IPS-18c (cell line): ENCODE results near the gene SCN4A.

Source experiments
- H3K4me3 ChIP-seq: 2 replicates; pipeline ENCODE4 v1.7.0; 2013; ENCODE audit warnings: low read depth, mild to moderate bottlenecking, low read length, moderate library complexity; ENCODE audit not compliant: insufficient read depth
- H3K9me3 ChIP-seq: one replicate; pipeline ENCODE4 v1.6.1; 2013; ENCODE audit warnings: mild to moderate bottlenecking, low read length, moderate library complexity; ENCODE audit not compliant: control insufficient read depth, insufficient read depth

Gene SCN4A

GRCh38 chr17:63973930-63974593 lies 1.3 kb upstream of the SCN4A start:
- H3K9me3 ChIP-seq, result no peaks in the 10 kb centered on the region
- no peak overlapping the region; the same call in 1 of the 2 replicates for H3K4me3 ChIP-seq

- Histone ChIP-seq H3K9me3 (no peaks in the 10 kb centered on the region), H3K4me3 (no peak overlapping the region)
These were observed 529 bp upstream of the SCN4A start for GRCh38 chr17:63973247-63973646.

GRCh38 chr17:63969278-63969677 lies 3.4 kb downstream of the SCN4A start:
- H3K4me3 ChIP-seq, result no peak overlapping the region
- H3K9me3 ChIP-seq, result no peaks in the 10 kb centered on the region

- H3K9me3 ChIP-seq, result no peaks in the 10 kb centered on the region
These were observed 4.8 kb downstream of the SCN4A start for GRCh38 chr17:63967953-63968352.

GRCh38 chr17:63966646-63967264 lies 6.0 kb downstream of the SCN4A start:
- H3K4me3 ChIP-seq, result no peak overlapping the region
- no peaks in the 10 kb centered on the region for H3K9me3 ChIP-seq

More at GRCh38 chr17:63967953-63968352, 4.8 kb downstream of the SCN4A start:
- no peak overlapping the region for H3K4me3 ChIP-seq

- no peak overlapping the region for H3K4me3 ChIP-seq
- H3K9me3 ChIP-seq, result peaks cover 2% of the 10 kb centered on the region
These were observed 9.6 kb downstream of the SCN4A start for GRCh38 chr17:63963123-63963522.

- H3K4me3 ChIP-seq, result no peak overlapping the region
- peaks cover 2% of the 10 kb centered on the region for H3K9me3 ChIP-seq
These were observed 10.4 kb downstream of the SCN4A start for GRCh38 chr17:63962298-63962744.

GRCh38 chr17:63961355-63962212 lies 11.1 kb downstream of the SCN4A start:
- Histone ChIP-seq H3K9me3 (peaks cover 2% of the 10 kb centered on the region), H3K4me3 (peak overlapping the region; percentile 52)

- Histone ChIP-seq H3K9me3 (peaks cover 2% of the 10 kb centered on the region), H3K4me3 (peak overlapping the region; percentile 52; the same call in 1 of the 2 replicates)
These were observed 12.3 kb downstream of the SCN4A start for GRCh38 chr17:63960430-63960829.

- Histone ChIP-seq H3K4me3 (peak overlapping the region; percentile 12), H3K9me3 (peaks cover 2% of the 10 kb centered on the region)
These were observed 12.7 kb downstream of the SCN4A start for GRCh38 chr17:63960006-63960405.

- Histone ChIP-seq H3K9me3 (peaks cover 2% of the 10 kb centered on the region), H3K4me3 (no peak overlapping the region)
These were observed 16.3 kb downstream of the SCN4A start for GRCh38 chr17:63956296-63956920.

- Histone ChIP-seq H3K4me3 (no peak overlapping the region), H3K9me3 (peaks cover 2% of the 10 kb centered on the region)
These were observed 16.9 kb downstream of the SCN4A start for GRCh38 chr17:63955791-63956190.

- H3K9me3 ChIP-seq, result peaks cover under 1% of the 10 kb centered on the region
- H3K4me3 ChIP-seq, result no peak overlapping the region
These were observed 17.5 kb downstream of the SCN4A start for GRCh38 chr17:63955232-63955631.

GRCh38 chr17:63954402-63955063 lies 18.2 kb downstream of the SCN4A start:
- H3K4me3 ChIP-seq, result no peak overlapping the region
- no peaks in the 10 kb centered on the region for H3K9me3 ChIP-seq

GRCh38 chr17:63950940-63951907 lies 21.5 kb downstream of the SCN4A start:
- Histone ChIP-seq H3K9me3 (no peaks in the 10 kb centered on the region), H3K4me3 (no peak overlapping the region)
